NCI-H510A (cell line): Measurements from ENCODE around the gene MAPK11.

ENCODE experiments used
- DNase-seq: peaks from one replicate; lab custom pipeline; 2025; lab: John Stamatoyannopoulos, UW

MAPK11 gene

DNA sequence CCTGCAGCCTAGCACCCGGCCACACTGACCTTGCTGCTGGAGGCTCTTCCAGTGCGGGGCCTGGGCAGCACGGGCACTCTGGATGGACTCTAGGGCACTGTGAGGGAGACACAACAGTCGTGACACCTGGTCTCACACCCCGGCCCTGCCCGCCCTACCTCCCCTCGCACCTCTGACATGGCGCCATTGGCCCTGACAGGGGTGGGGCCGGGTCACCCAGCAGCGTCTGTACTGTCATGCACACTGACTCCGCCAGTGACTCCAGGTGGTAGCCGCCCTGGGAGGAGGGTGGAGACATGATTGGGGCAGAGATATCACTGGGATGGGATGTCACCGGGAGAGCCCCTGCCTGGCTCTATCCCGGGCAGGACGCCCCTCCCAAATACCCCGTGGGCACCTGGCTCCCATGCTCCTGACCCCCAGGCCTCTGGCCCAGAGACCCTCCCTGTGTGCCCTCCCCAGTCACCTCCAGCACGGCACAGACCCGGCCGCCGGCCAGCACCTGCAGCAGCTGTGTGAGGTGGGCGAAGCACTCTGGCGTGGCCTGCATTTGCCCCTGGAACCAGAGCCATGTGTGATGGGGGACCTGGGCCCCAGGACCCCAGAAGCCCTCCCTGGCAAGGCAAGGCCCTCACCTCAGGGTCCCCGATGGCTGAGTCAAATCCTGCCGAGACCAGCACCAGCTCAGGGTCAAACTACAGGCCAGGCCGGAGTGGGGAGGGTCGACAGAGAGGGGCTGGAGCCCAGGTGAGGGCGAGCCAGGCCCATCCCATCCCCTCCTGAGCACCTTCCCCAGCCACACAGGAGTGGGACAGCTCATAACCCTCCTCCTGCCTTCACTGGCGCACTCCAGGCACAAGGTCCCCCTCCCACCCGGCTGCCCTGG is 21.7 kb downstream of the MAPK11 start:
- no peak for DNase-seq

DNA sequence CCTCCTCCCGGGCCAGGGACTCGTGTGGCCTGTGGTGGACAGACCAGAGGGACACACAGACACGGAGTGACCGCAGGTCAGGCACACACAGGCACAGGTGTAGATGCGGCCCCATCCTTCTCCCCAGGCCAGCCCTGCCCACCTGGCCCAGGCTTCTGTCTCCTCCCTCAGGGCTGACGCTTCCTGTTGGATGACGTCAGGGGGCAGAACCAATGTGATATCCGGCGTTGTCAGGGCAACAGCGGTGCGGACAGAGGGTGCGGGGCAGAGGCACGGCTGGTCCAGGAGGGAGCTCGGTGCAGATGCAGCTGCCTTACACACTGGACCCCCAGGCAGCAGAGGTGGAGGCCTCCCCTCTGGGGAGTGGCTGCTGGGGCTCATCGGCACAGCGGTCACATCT is 22.4 kb downstream of the MAPK11 start:
- peak; percentile 78 for DNase-seq

DNA sequence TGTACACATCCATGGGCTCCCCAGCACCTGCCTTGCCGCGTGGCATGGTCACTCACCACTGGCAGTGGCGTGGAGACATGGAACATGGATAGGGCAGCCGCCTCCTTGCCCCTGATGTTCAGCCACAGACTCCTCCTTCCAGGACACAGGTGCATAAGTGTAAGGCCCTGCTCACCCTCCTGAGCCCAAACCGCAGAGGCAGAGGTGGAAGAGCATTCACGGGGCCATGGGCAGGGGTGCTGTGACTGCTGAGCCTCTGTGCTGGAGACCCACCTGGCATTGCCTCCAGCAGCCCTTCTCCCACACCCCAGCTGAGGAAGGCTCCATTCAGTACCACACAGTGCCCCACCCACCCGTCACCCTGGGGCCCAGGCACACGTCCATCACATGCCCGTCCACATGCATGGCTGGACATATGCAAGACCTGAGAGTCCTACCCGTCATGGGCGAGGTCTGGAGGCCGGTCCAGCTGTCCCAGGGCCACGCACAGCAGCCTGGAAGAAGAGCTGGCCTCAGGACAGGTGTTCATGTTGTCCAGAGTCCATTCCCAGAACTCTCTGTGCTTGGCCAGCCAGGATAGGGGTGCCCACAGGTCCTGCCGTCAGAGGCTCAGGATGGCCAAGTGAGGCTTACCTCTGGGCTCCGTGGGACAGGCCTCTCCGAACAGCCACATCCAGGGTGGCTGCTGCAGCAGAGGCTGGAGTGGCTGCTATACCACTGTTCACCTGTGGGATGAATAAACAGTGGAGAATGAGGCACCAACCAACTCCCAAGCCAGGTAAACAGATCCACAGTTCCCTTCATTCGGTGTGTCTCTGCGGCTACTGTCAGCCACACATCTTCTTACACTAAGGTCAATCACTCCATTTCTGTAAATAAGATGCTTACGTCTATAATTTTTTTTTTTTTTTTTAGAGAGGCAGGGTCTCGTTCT is 23.7 kb downstream of the MAPK11 start:
- DNase-seq, result no peak

DNA sequence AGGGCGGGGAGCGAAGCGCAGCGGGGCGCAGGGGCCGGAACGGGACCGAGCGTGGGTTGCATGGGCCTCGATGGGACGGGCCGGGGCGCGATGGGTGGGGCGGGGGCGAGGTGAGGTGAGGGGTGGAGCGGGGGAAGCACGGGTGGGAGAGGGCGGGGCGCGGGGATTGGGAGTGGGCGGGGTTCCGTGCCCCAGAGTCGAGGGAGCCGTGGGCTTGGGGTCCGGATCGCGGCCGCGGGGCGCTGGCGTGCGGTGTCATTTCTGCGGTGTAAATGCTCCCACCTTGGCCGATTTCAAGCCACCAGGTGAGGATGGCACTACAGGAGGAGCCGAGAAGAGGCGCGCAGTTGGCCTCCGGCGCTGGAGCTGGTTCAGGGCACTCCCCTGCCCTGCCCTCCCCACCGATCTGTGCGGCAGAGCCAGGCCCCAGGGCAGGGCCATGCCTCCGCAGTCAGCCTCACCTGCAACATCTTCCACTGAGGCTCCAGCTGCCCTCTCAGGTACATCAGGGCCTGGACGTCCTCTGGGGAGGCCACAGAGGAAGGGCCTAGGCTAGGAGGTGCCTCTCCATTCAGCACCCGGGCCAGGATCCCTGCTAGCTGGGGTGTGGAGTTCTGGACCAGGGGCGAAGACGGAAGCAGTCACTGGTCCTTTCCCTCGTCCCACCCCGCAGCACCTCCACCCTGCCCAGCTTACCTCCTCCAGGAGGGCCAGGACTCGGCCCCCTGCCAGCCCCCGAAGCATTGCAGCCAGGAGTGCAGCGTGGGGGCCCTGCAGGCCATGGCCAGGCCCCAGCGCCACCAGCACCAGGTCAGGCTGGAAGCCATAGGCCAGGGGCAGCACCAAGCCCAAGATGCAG is 24.7 kb downstream of the MAPK11 start:
- DNase-seq, result no peak

DNA sequence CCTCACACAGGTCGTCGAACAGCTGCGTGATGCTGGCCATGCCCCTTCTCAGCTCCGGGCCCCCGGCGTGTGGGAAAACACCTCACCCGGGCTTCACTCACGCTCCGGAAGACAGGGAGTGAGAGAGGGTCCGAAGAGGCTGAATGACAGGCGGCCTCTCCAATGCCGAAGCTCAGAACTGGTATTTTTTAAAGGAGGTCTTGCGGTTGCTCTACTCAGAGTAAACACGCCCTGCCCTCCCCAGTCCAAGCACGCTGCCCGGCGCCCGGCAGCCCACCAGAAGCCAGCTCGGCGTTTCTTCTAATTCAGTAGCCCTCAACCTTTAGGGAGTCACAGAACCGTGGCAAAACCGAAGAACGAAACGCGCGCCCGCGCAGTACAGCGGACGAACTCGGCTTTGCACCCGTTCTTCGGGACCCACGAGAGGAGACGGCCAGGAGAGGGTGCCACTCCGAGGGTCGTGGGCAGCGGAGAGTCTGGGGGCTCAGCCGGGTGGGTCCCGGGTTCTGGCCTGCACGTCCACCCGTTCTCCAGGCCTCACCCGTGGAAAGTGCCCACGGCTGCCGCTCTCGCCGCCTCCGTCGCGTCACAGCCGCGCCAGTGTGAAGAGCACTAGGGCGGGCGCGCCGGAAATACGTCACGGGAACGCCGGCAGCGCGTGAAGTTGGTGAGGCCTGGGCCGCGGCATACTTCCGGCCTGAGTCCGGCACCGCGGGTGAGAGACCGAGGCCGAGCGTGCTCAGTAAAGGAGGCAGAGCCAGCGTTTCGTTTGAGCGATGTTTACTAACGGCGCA is 25.6 kb downstream of the MAPK11 start, which contains the start of gene TUBGCP6:
TSS of gene TUBGCP6 (minus strand) at position 604 of the 794 bp plus-strand sequence. CDS start at position 40, 564 bp downstream.
- DNase-seq, result peak; percentile 76

DNA sequence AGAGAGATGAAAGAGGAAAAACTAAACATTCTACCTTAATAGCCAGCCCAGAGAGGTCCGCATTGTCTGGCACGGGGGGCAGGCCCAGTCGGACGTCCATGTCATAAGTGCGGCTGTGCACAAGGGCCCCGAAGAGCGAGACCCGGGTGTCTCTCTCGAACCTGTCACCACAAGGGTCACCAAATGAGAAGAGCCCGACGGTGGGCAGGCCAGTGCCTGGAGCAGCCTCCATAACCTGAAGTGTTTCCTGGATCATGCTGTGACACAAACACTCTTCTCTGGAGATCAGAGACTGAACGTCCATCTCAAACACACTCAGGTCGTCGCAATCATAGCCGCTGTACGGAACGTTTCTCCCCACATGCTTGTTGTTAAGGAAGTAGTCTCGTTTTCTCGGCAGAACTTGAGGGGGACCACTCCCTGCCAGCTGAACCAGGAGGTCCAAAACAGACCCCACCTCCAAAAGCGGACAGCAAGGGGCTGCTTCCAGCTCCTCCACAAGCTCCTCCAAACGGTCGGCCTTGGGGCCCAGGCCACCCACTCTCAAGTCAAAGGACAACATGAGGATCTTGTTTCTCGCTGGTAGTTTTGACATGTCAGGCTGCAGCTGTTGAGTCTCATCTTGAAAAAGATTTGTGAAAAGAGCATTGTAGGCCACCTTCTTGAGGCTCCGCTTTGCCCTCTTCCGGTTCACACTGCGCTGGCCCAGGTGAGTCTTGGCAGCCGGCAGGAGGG is 26.3 kb downstream of the MAPK11 start:
- no peak for DNase-seq

DNA sequence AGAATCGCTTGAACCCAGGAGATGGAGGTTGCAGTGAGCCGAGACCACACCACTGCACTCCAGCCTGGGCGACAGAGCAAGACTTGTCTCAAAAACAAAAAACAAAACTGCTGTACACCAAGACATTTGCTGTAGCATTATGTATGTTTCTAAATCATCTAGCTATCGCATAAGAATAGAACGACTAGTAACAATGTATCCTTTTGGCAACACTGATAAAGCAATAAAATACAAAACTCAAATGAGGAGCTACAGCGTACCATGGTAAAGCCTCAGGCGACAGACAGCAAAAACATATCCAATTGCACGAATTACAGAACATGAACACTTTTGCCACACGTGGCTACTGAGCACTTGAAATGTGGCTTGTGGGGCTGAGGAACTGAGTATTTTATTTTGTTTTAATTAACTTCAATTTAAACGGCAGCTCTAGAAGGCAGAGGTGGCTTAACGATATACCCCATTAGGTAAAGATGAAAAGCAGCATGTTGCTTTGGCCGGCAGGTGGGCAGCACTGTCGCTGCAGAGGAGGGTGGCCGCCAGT is 27.7 kb downstream of the MAPK11 start:
- no peak for DNase-seq

DNA sequence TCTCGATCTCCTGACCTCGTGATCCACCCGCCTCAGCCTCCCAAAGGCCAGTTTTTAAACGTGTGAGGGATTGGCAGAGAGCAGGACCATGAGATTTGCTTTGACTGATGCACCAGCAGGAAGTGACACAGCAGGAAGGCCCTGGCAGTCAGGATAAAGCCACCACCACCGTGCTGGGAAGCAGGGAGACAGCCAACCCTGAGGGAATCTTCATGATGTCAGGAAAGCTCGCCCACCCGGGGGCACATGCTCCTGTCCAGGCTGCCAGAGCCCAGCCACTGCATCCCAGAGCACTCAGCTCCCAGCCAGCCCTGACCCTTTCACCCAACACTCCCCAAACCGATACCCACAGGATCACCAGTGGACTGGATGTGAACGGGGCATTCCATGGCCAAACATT is 31.4 kb downstream of the MAPK11 start:
- DNase-seq, result no peak

DNA sequence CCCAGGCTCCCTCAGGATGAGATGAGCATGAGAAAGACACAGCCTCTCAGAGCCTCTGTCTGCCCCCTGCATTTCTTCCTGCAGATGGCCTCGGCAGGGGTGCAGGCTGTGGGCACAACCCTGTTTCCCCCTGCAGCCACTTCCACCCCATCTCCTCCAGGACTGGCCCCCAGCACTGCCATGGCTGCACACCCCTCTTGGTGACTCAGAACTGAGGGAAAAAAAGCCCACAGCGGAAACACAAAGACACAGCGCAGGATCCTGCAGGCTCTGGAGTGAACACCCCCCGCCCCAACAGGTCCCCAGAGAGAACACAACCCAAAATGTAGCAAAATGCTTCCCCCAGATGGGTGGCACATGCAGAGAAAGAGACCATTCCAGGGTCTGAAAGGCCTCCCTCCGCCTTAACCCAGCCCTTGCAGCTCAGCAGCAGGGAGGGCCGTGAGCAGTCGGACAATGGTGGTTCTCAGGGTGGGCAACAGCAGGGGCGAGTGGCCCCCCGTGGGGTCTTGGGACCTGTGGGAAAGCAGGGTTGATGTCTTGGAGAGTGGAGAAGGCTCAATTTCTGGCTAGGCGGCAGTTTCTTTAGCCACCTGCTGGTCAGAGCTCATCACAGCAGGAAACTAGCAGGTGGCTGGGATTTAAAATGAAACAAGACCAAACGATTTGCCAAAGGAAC is 33.3 kb downstream of the MAPK11 start:
- no peak for DNase-seq

DNA sequence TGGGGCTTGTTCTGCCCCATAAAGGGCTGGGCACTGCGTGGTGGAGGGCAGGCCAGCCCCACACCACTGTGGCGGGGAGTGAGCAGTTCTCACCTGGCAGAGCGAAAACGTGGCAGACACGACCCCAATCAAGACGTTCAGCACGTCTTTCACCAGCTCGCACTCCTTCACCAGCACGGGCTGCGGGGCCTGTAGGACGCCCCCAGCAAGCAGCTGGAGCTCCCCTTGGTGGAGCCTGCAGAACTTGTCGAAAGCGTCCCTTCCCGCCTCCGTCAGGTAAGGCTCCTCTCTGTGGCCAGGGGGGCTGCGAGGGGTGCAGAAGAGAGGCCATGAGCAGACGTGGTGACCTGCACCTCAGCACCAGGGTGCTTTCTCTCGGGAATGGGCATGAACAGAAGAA is 37.0 kb downstream of the MAPK11 start:
- DNase-seq, result no peak

DNA sequence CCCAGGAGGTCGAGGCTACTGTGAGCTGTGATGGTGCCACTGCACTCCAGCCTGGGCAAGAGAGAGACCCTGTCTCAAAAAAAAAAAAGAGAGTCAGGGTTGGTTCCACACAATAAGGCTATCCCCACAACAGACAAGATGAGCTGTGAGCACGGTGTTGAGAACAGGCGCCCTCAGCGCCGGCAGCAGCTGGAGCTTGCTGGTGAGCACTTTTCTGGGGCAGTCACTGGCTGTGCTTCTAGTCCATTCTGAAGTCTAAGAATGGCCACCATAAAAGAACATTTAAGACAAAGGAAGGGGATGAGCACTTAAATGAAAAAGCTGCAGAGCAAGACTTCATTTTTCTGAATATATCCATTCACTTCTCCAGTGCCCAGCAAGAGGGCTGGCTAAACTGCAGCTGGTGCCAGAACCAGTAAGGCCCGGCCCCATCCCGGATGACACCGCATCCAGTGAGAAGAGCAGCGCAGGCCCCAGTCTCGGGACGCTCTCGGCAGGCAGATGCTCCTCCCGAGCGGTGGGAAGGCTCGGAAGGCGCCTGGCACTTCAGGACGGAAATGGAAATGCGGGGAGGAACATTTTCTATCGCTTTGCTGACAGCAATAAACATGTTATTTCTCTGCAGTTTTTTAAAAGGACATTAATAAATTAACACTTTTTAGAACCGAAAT is 37.6 kb downstream of the MAPK11 start:
- DNase-seq, result no peak

DNA sequence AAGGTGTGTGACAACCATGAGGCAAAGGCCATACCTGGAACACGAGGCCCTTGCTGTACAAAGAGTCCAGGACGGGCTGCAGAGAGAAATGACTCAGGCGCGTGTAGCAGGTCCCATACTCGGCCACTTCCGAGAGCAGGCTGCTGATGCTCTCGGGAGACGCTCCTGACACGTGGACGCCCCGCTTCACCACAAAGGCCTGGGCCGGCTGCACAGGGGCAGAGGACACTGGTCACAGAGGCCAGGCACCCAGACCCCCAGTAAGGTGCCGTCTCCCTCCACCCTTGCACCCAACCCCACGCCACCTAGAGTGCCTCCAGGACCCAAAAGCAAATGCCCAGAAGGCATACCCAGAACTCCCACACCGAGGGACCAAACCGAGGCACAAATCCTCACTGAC is 40.8 kb downstream of the MAPK11 start:
- DNase-seq, result no peak

DNA sequence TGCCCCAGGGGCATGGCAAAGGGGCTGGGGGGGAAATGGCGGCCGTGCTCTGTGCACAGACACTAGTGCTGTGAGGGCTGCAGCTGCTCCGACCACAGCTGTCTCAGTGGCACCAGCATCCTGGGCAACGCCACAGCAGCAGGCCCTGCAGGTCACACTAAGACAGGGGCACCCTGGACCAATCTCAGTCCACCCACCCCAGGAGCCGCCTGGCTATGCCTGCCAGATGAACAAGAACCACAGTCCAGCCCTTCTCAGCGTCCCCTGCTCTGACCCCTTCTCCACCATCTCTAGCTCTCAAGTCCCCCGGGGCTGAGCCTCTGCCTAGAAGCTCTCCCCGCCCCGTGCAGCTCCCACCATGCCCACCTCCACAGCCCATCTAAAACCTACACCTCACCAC is 41.8 kb downstream of the MAPK11 start:
- no peak for DNase-seq

DNA sequence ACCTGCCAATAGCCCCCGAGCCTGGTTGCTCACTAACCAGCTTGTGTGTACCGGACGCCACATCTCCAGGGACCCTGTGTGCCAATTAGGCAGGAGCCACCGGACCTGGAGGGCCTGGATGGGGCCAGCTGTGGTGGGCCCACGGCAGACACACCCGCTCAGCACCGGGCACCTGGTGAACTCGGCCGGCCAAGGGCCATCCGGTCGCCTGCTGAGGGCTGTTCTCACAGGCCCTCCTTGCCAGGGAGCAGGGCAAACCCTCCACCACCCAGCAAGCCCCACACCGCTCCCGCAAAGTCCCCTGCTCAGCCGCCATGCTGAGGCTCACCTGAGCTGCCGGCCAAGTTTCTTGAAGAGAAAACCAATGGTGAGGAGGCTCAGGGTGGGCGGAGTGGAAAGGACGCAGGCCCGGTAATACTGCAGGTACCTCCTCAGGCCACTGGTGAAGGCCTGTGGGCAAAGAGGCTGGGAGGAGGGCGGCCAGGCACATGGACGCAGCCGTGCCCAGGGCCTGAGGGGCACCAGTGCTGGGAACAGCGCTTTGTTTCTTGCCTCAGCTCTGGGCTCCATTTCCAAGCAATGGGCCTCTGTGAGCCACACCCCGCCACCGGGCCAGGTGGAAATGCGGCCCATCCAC is 42.5 kb downstream of the MAPK11 start:
- DNase-seq, result no peak

DNA sequence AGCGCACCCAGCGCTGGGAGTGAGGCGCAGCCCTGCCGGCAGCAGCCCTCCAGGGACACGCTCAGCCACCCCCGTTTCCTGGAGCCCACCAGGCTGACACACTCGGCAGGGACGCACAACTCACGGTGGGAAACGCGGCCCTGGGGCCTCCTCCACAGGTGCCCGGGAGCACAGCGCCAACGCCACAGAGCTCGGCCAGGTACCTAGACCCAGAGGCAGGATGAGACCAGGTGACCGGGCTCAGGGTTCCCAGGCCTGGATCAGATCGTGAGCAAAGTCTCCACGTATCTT is 43.4 kb downstream of the MAPK11 start:
- no peak for DNase-seq

DNA sequence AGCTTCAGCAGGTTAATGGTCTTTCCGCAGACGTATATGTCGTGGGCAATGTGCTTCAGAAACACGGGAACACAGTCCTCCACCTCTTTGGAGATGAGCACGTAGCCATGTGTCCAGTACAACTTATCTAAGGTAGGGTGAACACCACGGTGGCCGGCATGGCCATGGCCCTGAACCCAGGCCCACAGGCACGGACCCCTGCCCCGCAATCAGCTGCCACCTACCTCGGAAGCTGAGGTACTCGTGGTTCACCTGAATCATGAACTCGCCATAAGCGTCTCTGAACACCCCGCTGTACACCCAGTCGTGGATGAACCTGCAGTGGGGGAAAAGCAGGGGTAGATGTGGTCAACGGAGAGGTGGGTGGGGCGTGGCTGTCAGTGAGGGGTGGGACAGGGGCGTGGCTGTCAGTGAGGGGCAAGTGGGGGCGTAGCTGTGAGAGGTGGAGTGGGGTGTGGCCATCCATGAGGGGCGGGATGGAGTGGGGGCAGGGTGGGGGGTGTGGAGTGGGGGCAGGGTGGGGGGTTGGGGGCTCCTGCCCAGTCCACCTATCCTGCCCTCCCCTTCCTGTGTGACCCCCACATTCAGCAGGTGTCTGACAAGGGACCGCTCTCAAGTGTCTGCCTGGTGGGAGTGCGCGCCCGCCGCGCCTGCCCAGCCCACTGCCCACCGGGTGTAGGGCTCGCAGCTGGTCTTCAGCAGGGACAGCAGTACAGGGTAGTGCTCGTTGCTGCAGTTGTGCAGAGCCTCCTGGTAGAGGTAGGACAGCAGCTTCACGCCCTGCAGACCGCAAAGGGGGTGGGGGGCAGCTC is 43.9 kb downstream of the MAPK11 start:
- no peak for DNase-seq

DNA sequence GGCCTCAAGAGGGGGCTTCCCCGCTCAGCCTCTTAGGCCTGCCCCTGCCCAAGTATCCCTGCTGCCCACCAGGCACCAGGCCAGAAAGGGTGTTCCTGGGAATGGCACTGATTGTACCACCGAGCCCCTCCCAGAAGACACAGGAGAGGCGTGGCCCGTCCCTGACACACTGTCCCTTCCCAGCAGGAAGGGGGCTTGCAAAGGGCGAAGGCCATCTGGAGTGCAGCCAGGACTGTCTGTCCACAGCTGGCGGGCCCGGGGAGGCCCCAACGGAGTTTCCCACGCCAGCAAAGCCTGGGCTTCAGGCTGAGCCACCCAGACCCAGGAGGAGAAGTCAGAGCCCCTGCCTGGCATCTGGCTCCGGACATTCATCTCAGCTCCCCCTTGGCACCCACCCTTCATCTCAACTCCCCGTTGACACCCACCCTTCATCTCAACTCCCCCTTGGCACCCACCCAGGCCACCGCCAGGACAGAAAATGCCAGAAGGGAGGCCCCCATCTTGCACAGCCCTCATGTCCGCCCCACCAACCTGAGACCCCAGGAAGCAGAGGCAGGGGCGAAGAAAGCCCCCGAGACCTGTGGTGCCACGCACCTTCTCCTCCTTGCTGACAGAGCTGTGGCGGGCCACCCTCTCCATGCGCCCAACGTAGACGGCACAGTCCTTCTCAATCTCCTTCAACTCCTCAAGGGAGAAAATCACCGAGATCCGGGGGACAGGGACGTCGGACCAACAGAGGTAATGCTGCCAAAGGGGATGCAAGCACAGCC is 44.8 kb downstream of the MAPK11 start:
- DNase-seq, result no peak
